Inflammatory macrophage treated with lipopolysaccharide for 1 hour (primary cell): Measurements from ENCODE around the gene NRP2.
A peak's percentile ranks its signal among the peaks of the same experiment; 100 is the strongest.

Experiments used
- DNase-seq, 2 donors: peaks; one replicate each; pipeline ENCODE4 v3.0.0-alpha.2; 2020 to 2022

The NRP2 gene

GRCh38 chr2:205808486-205809121, 126.3 kb downstream of the NRP2 start:
- DNase-seq: no peak

GRCh38 chr2:205811387-205811786, 129.1 kb downstream of the NRP2 start:
- peak; percentile 5 to 34 for DNase-seq

- DNase-seq: no peak
Measured at GRCh38 chr2:205814039-205814364, 131.7 kb downstream of the NRP2 start.

- no peak for DNase-seq
Measured at GRCh38 chr2:205815673-205816072, 133.4 kb downstream of the NRP2 start.

GRCh38 chr2:205816268-205816667, 134.0 kb downstream of the NRP2 start:
- no peak for DNase-seq

- DNase-seq: no peak
Measured at GRCh38 chr2:205822579-205822978, 140.3 kb downstream of the NRP2 start.

- no peak for DNase-seq
Measured at GRCh38 chr2:205827809-205828365, 145.6 kb downstream of the NRP2 start.

- DNase-seq: no peak
Measured at GRCh38 chr2:205833864-205834263, 151.6 kb downstream of the NRP2 start.

- no peak for DNase-seq
Measured at GRCh38 chr2:205834796-205835195, 152.5 kb downstream of the NRP2 start.

GRCh38 chr2:205835251-205835791, 153.0 kb downstream of the NRP2 start:
- DNase-seq: no peak

- DNase-seq: no peak
Measured at GRCh38 chr2:205835923-205836322, 153.6 kb downstream of the NRP2 start.

- DNase-seq: no peak
Measured at GRCh38 chr2:205836477-205837221, 154.3 kb downstream of the NRP2 start.

- no peak for DNase-seq
Measured at GRCh38 chr2:205837663-205838062, 155.4 kb downstream of the NRP2 start.

- no peak for DNase-seq
Measured at GRCh38 chr2:205845446-205845845, 163.1 kb downstream of the NRP2 start.
